ENCODE results near the gene DEXI. TPM values are rescaled to one million over a fixed set of nuclear protein-coding genes. Genes with fewer than 3 reads are reported as not detected.
A peak's percentile ranks its signal among the peaks of the same experiment; 100 is the strongest.

The DEXI gene
- 27.0 and 27.5 TPM in 2 replicates for total RNA-seq (2014; rRNA removed; shearing (Covaris generic))

GRCh38 chr16:10942352-10943063 is at the start of gene DEXI:
Gene DEXI, minus strand, starts transcription at chr16:10942468. Its CDS starts 463 bp downstream, at chr16:10942005.
- H3K4me1 ChIP-seq: peaks cover 6% of the 10 kb centered on the region; the same call in 1 of the 2 replicates
- H3K27me3 ChIP-seq: no peaks in the 10 kb centered on the region
- peak within 1 kb of the TSS; percentile 79 for H3K4me3 ChIP-seq
- peak within 1 kb of the TSS; percentile 48 for H3K27ac ChIP-seq
- H3K9me3 ChIP-seq (replicated peaks): no peaks in the 10 kb centered on the region
- H3K36me3 ChIP-seq: no peaks in the 10 kb centered on the region
- DNase-seq: peak; percentile 87 to 92

DNA sequence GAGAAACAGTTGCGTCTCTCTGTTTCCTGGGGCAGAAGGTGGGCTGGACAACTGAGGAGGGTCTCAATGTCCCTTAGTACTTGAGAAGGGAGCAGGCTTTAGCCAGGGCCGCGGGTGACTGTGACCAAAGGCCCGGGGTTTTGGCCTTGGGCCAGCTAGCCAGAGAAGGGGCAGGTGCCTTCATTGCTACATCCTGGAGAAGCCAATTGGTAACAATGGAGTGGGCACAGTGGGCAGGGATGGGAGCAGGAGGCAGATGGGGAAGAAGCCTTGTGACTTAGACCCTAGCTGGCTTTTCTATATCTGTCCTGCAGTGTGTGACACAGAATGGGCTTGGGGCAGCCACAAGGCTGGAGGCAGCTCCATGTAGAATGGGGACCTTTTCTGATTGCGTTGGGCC is 48.1 kb upstream of the DEXI start:
- no peak overlapping the region for H3K4me3 ChIP-seq
- H3K27ac ChIP-seq: no peak overlapping the region
- no peaks in the 10 kb centered on the region for H3K27me3 ChIP-seq
- H3K9me3 ChIP-seq (replicated peaks): no peaks in the 10 kb centered on the region
- H3K36me3 ChIP-seq: no peaks in the 10 kb centered on the region
- no peak for DNase-seq
- peaks cover 18% of the 10 kb centered on the region for H3K4me1 ChIP-seq

GRCh38 chr16:10989559-10989958 is 47.3 kb upstream of the DEXI start:
- Histone ChIP-seq H3K36me3 (no peaks in the 10 kb centered on the region), H3K4me3 (no peak overlapping the region), H3K27ac (no peak overlapping the region), H3K27me3 (no peaks in the 10 kb centered on the region), H3K9me3 (replicated peaks) (no peaks in the 10 kb centered on the region), H3K4me1 (peaks cover 18% of the 10 kb centered on the region)
- DNase-seq: no peak

DNA sequence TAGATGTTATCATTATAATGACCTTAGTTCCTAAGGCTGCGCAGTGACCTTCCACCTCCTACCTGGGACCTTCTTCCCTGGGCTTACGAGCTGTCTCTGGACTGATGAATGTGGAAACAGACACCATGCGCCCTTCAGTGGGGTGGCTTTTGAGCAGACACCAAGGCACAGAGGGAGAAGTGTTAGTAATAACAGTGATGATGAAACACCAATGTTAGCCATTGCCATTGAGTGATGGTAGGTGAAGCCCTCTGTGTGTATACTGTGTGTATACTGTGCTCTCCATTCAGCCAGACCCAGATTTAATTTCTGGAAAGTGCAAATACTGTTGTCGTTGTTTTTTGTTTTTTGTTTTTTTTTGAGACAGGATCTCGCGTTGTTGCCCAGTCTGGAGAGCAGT is 46.6 kb upstream of the DEXI start:
- Histone ChIP-seq H3K27ac (no peak overlapping the region), H3K9me3 (replicated peaks) (no peaks in the 10 kb centered on the region), H3K4me3 (no peak overlapping the region), H3K4me1 (peaks cover 18% of the 10 kb centered on the region), H3K27me3 (no peaks in the 10 kb centered on the region), H3K36me3 (no peaks in the 10 kb centered on the region)
- DNase-seq: no peak

- Histone ChIP-seq H3K9me3 (replicated peaks) (no peaks in the 10 kb centered on the region), H3K27me3 (no peaks in the 10 kb centered on the region), H3K4me3 (no peak overlapping the region), H3K36me3 (no peaks in the 10 kb centered on the region), H3K27ac (no peak overlapping the region), H3K4me1 (peaks cover 18% of the 10 kb centered on the region)
- no peak for DNase-seq
These were observed 46.0 kb upstream of the DEXI start for GRCh38 chr16:10988164-10988803.

GRCh38 chr16:10987361-10988163 is 45.3 kb upstream of the DEXI start:
- Histone ChIP-seq H3K4me1 (peaks cover 12% of the 10 kb centered on the region), H3K36me3 (no peaks in the 10 kb centered on the region), H3K9me3 (replicated peaks) (no peaks in the 10 kb centered on the region), H3K27me3 (no peaks in the 10 kb centered on the region), H3K4me3 (no peak overlapping the region), H3K27ac (no peak overlapping the region)
- no peak for DNase-seq

DNA sequence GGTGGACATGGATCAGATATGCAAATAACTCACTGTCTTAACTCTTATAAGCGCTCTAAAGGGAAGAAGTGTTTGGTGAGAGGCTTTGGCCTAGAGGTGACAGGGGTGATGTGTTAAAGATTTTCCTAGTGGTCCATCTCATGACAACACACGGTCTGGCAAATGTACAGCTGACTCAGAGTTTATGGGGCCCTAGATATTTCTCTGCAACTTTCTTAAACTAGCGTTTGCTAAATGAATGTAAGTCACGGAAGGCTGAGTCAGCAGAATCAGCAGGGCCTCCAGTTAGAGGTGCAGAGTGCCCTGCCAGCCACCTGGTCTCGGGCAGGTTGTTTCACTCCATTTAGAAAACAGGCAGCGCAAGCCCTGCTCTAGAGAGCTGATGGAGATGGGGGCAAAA is 42.2 kb upstream of the DEXI start:
- DNase-seq: no peak
- H3K36me3 ChIP-seq: no peaks in the 10 kb centered on the region
- H3K4me3 ChIP-seq: no peak overlapping the region
- H3K4me1 ChIP-seq: peaks cover 19% of the 10 kb centered on the region
- no peaks in the 10 kb centered on the region for H3K27me3 ChIP-seq
- H3K27ac ChIP-seq: no peak overlapping the region
- H3K9me3 ChIP-seq (replicated peaks): no peaks in the 10 kb centered on the region

DNA sequence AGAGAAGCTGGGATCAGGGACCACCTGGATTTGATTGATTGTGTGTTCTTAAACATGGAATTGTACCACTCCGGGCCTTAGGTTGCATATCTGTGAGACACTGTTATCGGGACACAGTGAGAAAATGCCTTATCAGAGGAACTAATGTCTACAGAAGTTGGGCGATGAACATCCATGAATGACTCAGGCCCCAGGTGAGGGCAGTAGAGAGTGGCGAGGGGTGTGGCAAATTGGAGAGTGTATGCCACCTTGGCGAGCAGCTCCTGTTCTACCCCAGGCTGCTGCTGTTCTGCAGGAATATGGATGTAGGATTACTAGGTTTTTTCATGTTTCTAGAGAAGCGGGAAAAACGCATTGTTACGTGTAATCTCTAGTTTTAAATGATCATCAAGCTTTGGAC is 40.9 kb upstream of the DEXI start:
- peaks cover 19% of the 10 kb centered on the region for H3K4me1 ChIP-seq

GRCh38 chr16:10982465-10983150 is 40.3 kb upstream of the DEXI start:
- DNase-seq: no peak
- Histone ChIP-seq H3K36me3 (no peaks in the 10 kb centered on the region), H3K27ac (no peak overlapping the region), H3K27me3 (no peaks in the 10 kb centered on the region), H3K4me1 (peaks cover 19% of the 10 kb centered on the region), H3K4me3 (no peak overlapping the region), H3K9me3 (replicated peaks) (no peaks in the 10 kb centered on the region)

More for the DNA sequence above, 40.9 kb upstream of the DEXI start:
- Histone ChIP-seq H3K27ac (no peak overlapping the region), H3K27me3 (no peaks in the 10 kb centered on the region), H3K36me3 (no peaks in the 10 kb centered on the region), H3K9me3 (replicated peaks) (no peaks in the 10 kb centered on the region), H3K4me3 (no peak overlapping the region)
- no peak for DNase-seq

- H3K27ac ChIP-seq: peak overlapping the region; percentile 69
- no peak overlapping the region for H3K4me3 ChIP-seq
- H3K27me3 ChIP-seq: no peaks in the 10 kb centered on the region
- H3K36me3 ChIP-seq: no peaks in the 10 kb centered on the region
- no peaks in the 10 kb centered on the region for H3K9me3 ChIP-seq (replicated peaks)
- H3K4me1 ChIP-seq: peaks cover 19% of the 10 kb centered on the region
- peak; percentile 57 to 69 for DNase-seq
These were observed 39.5 kb upstream of the DEXI start for GRCh38 chr16:10981697-10982216.

DNA sequence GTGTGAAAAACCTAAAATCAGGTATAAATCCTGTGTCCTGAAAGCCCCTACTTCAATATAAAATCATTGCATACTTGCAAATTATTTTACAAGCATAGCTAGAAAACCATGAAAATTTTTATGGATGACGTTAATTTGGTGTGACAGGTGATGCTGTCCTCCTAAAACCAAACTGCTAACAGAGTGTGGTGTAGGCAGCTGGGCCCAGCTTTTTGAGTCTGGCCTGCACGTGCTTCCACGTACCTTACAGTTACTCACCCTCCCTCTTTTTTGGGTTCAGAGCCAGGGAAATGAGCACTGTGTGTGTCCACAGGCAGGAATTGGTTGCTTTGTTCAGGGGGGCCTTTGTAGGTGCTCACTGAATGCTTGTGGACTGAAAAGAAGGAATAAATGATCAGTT is 38.5 kb upstream of the DEXI start:
- H3K9me3 ChIP-seq (replicated peaks): no peaks in the 10 kb centered on the region
- H3K27me3 ChIP-seq: no peaks in the 10 kb centered on the region
- H3K36me3 ChIP-seq: no peaks in the 10 kb centered on the region
- DNase-seq: peak; percentile 53 to 66
- no peak overlapping the region for H3K4me3 ChIP-seq
- H3K27ac ChIP-seq: peak overlapping the region; percentile 69
- H3K4me1 ChIP-seq: peaks cover 19% of the 10 kb centered on the region

DNA sequence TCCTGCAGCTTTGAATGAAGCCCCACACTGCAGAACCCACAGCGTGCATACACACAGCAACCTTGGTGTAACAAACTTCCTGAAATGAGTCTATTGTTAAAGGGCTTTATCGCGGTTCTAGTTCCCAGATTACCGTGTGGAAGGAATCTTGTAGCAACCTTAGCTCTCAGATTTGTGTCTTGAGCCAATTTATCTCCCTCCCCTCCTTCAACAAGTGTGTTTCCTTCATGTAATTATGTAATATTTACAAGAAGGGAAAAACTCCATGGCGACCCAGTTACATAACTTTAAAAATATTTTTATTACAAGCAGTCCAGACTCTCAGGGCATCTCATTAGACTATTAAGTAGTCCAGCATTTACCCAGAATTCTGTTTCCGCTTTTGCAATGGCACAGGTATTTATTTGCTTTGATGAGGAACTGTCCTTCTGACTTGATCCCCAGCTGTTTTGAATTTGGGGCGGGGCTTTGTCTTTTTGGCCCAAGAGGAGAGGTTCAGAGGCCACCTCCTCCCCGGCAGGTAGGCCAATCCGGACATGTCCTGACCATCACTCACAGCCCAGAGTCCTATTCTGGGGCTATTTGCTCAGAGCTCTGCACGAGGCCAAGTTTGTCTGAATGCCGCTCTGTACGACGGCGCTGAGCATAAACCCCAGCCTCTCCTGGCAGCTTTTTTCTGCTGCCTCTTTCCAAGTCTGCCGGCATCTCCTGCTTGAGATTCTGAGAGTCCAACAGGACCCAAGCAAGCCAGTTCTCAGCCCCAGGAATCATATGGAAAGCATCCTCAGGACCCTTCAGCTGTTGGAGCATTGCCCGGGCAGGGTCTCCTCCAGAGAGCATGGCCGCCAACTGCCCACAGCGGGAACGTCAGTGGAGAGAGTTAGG is 37.7 kb upstream of the DEXI start:
- no peak for DNase-seq
- Histone ChIP-seq H3K27me3 (no peaks in the 10 kb centered on the region), H3K9me3 (replicated peaks) (no peaks in the 10 kb centered on the region), H3K27ac (peak overlapping the region; percentile 69), H3K36me3 (peaks cover 2% of the 10 kb centered on the region; the same call in 1 of the 2 replicates), H3K4me3 (no peak overlapping the region), H3K4me1 (peaks cover 19% of the 10 kb centered on the region)

DNA sequence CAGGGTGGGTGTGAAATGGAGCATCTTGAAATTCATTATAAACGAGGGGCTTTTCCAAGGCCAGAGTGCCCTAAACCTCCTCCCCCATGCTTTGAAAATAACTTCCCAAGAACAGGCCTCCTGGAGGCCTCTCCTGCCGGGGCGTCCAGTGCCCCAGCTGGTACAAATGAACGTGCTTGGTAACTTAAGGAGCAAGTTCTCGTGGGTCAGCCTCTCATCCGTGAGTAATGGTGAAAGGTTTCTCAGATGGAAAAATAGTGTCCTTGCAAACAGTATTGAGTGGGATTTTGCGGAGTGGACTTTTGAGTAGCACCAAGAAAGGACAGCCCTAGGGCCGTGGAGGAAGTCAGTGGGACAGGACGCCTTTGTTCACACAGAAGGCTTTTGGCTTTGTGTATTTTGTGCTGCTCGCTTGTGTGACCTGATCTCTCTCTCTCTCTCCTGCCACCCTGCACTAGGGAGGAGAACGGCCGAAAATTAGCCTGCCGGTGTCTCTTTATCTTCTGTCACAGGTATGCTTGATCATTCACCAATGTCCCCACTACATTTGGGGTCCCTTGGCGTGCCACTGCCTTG is 36.7 kb upstream of the DEXI start:
- no peak overlapping the region for H3K4me3 ChIP-seq
- no peak for DNase-seq
- peaks cover 19% of the 10 kb centered on the region for H3K4me1 ChIP-seq
- no peak overlapping the region for H3K27ac ChIP-seq
- H3K27me3 ChIP-seq: no peaks in the 10 kb centered on the region
- peaks cover 2% of the 10 kb centered on the region; the same call in 1 of the 2 replicates for H3K36me3 ChIP-seq
- no peaks in the 10 kb centered on the region for H3K9me3 ChIP-seq (replicated peaks)
